ENCODE results near the gene ZNF516. TPM values are rescaled to one million over a fixed set of nuclear protein-coding genes. Genes with fewer than 3 reads are reported as not detected.

The ZNF516 gene
- total and polyA plus RNA-seq, 4 donors = 2.5 to 12.2 (median 7.6) TPM

- Histone ChIP-seq H3K9me3 (ENCODE audit: control insufficient read depth in 4 of 4, low read length in 3 of 4) (no peaks in the 10 kb centered on the region), H3K4me1 (ENCODE audit: control insufficient read depth in 4 of 4, insufficient read depth in 4 of 4, low read length in 3 of 4) (peaks cover 0 to 27% (median 12%) of the 10 kb centered on the region in 4 donors), H3K36me3 (ENCODE audit: control insufficient read depth in 4 of 4, insufficient read depth in 3 of 4, low read depth in 1 of 4, low read length in 3 of 4) (peaks cover 0 to 2% (median 0%) of the 10 kb centered on the region in 4 donors), H3K9ac (ENCODE audit: low read depth in 1 of 2, low read length in 2 of 2) (no peak overlapping the region), H3K4me3 (ENCODE audit: low read depth in 1 of 3, low read length in 3 of 3) (no peak overlapping the region), H3K27ac (ENCODE audit: low read depth in 1 of 2, low read length in 2 of 2) (no peak overlapping the region), H3K27me3 (ENCODE audit: control insufficient read depth in 4 of 4, insufficient read depth in 4 of 4, low read length in 3 of 4) (no peaks in the 10 kb centered on the region)
- TF ChIP-seq SP1 (IDR thresholded peaks at IDR 0.05) (no peak), FOXA2 (IDR thresholded peaks at IDR 0.05) (no peak), NR2F2 (IDR thresholded peaks at IDR 0.05) (no peak), EGR1 (IDR thresholded peaks at IDR 0.05; ENCODE audit: low read depth in 2 of 2) (no peak), MAX (IDR thresholded peaks at IDR 0.05) (no peak), ATF3 (IDR thresholded peaks at IDR 0.05) (no peak), RXRA (IDR thresholded peaks at IDR 0.05) (no peak), RAD21 (IDR thresholded peaks at IDR 0.05) (no peak), REST (IDR thresholded peaks at IDR 0.05) (no peak), CTCF (IDR thresholded peaks at IDR 0.05; ENCODE audit: low read depth, low read length, missing input control) (no peak), GABPA (IDR thresholded peaks at IDR 0.05 in 1 of 2, conservative IDR thresholded peaks at IDR 0.05 in 1 of 2) (no peak), HNF4A (conservative IDR thresholded peaks at IDR 0.05) (no peak), ZBTB33 (IDR thresholded peaks at IDR 0.05) (no peak), JUND (IDR thresholded peaks at IDR 0.05) (no peak), TAF1 (conservative IDR thresholded peaks at IDR 0.05) (no peak)
- 95% methylated on average over 19 of the region's 19 CpGs for WGBS
- no peak for DNase-seq (ENCODE audit: low spot score)
These were observed 103.3 kb downstream of the ZNF516 start for GRCh38 chr18:76391746-76392145.

- Histone ChIP-seq H3K4me1 (ENCODE audit: control insufficient read depth in 4 of 4, insufficient read depth in 4 of 4, low read length in 3 of 4) (peaks cover 0 to 24% (median 12%) of the 10 kb centered on the region in 4 donors), H3K9ac (ENCODE audit: low read depth in 1 of 2, low read length in 2 of 2) (no peak overlapping the region), H3K4me3 (ENCODE audit: low read depth in 1 of 3, low read length in 3 of 3) (no peak overlapping the region), H3K9me3 (ENCODE audit: control insufficient read depth in 4 of 4, low read length in 3 of 4) (no peaks in the 10 kb centered on the region), H3K36me3 (ENCODE audit: control insufficient read depth in 4 of 4, insufficient read depth in 3 of 4, low read depth in 1 of 4, low read length in 3 of 4) (peaks cover 0 to 2% (median 0%) of the 10 kb centered on the region in 4 donors), H3K27me3 (ENCODE audit: control insufficient read depth in 4 of 4, insufficient read depth in 4 of 4, low read length in 3 of 4) (no peaks in the 10 kb centered on the region), H3K27ac (ENCODE audit: low read depth in 1 of 2, low read length in 2 of 2) (no peak overlapping the region)
- WGBS = 86% methylated on average over 9 of the region's 9 CpGs
- no peak for DNase-seq (ENCODE audit: low spot score)
- TF ChIP-seq FOXA1 (IDR thresholded peaks at IDR 0.05) (no peak), HNF4G (IDR thresholded peaks at IDR 0.05) (no peak), RXRA (IDR thresholded peaks at IDR 0.05) (no peak), FOXA2 (IDR thresholded peaks at IDR 0.05) (no peak), SP1 (IDR thresholded peaks at IDR 0.05) (no peak)
These were observed 104.0 kb downstream of the ZNF516 start for GRCh38 chr18:76391038-76391437.

All from liver (tissue), 9 donors.